ENCODE results near the gene PPP1R13L. TPM values are rescaled to one million over a fixed set of nuclear protein-coding genes. Genes with fewer than 3 reads are reported as not detected.

Gene PPP1R13L
- total RNA-seq, 4 donors from 2014 or later = 4.1 to 16.8 (median 9.5) TPM

GRCh38 chr19:45346449-45346848, 58.4 kb downstream of the PPP1R13L start:
- no peak overlapping the region for H3K27ac ChIP-seq (replicated peaks in 1 of 4)
- no peaks in the 10 kb centered on the region for H3K4me1 ChIP-seq
- H3K4me3 ChIP-seq = no peak overlapping the region
- intact Hi-C loops (cut with DNase I) = no loop called here
- no peaks in the 10 kb centered on the region for H3K9me3 ChIP-seq
- TF ChIP-seq POLR2AphosphoS5 (IDR thresholded peaks at IDR 0.05) (no peak), POLR2A (IDR thresholded peaks at IDR 0.05; ENCODE audit: low read depth) (no peak), EP300 (IDR thresholded peaks at IDR 0.05) (no peak), CTCF (IDR thresholded peaks at IDR 0.05) (no peak)
- DNase-seq (ENCODE audit: extremely low spot score) = no peak
- peaks cover under 1 to 14% (median 9%) of the 10 kb centered on the region in 4 donors for H3K36me3 ChIP-seq
- no CpG with 5 or more reads among the region's 27 CpGs for WGBS
- H3K27me3 ChIP-seq = peaks cover 0 to 53% (median 3%) of the 10 kb centered on the region in 4 donors

GRCh38 chr19:45345506-45345860, 59.4 kb downstream of the PPP1R13L start:
- intact Hi-C loops (cut with DNase I) = no loop called here
- TF ChIP-seq EP300 (IDR thresholded peaks at IDR 0.05) (no peak), CTCF (IDR thresholded peaks at IDR 0.05) (no peak), POLR2A (IDR thresholded peaks at IDR 0.05; ENCODE audit: low read depth) (no peak), POLR2AphosphoS5 (IDR thresholded peaks at IDR 0.05) (no peak)
- no peaks in the 10 kb centered on the region for H3K9me3 ChIP-seq
- peaks cover 1 to 62% (median 8%) of the 10 kb centered on the region in 4 donors for H3K27me3 ChIP-seq
- WGBS = 86% methylated on average over 7 of the region's 15 CpGs
- no peak for DNase-seq (ENCODE audit: extremely low spot score)
- no peak overlapping the region for H3K4me3 ChIP-seq
- H3K36me3 ChIP-seq = peaks cover 0 to 4% (median under 1%) of the 10 kb centered on the region in 4 donors
- H3K27ac ChIP-seq (replicated peaks in 1 of 4) = no peak overlapping the region
- H3K4me1 ChIP-seq = peaks cover 3 to 8% (median 5%) of the 10 kb centered on the region in 4 donors

- DNase-seq (ENCODE audit: extremely low spot score) = no peak
- H3K36me3 ChIP-seq = no peaks in the 10 kb centered on the region
- intact Hi-C loops (cut with DNase I) = no loop called here
- H3K4me1 ChIP-seq = peaks cover 4 to 11% (median 8%) of the 10 kb centered on the region in 4 donors
- no peaks in the 10 kb centered on the region for H3K9me3 ChIP-seq
- H3K4me3 ChIP-seq = no peak overlapping the region
- 74% methylated on average over 8 of the region's 15 CpGs for WGBS
- TF ChIP-seq POLR2AphosphoS5 (IDR thresholded peaks at IDR 0.05) (no peak), POLR2A (IDR thresholded peaks at IDR 0.05; ENCODE audit: low read depth) (no peak), CTCF (IDR thresholded peaks at IDR 0.05) (no peak), EP300 (IDR thresholded peaks at IDR 0.05) (no peak)
- H3K27ac ChIP-seq (replicated peaks in 1 of 4) = no peak overlapping the region
- peaks cover 5 to 69% (median 15%) of the 10 kb centered on the region in 4 donors for H3K27me3 ChIP-seq
These were observed 60.0 kb downstream of the PPP1R13L start for GRCh38 chr19:45344621-45345505.

- Histone ChIP-seq H3K36me3 (no peaks in the 10 kb centered on the region), H3K4me3 (no peak overlapping the region), H3K27me3 (peaks cover 5 to 83% (median 20%) of the 10 kb centered on the region in 4 donors), H3K27ac (replicated peaks in 1 of 4) (no peak overlapping the region), H3K9me3 (no peaks in the 10 kb centered on the region), H3K4me1 (peaks cover 4 to 21% (median 15%) of the 10 kb centered on the region in 4 donors)
- intact Hi-C loops (cut with DNase I) = no loop called here
- TF ChIP-seq EP300 (IDR thresholded peaks at IDR 0.05) (no peak), POLR2AphosphoS5 (IDR thresholded peaks at IDR 0.05) (no peak), POLR2A (IDR thresholded peaks at IDR 0.05; ENCODE audit: low read depth) (no peak), CTCF (IDR thresholded peaks at IDR 0.05) (no peak)
- WGBS = 72% methylated on average over 13 of the region's 13 CpGs
- no peak for DNase-seq (ENCODE audit: extremely low spot score)
These were observed 62.0 kb downstream of the PPP1R13L start for GRCh38 chr19:45342911-45343310.

Data from esophagus muscularis mucosa (tissue), 4 donors.